ENCODE measurements around the gene ANAPC2. TPM values are rescaled to one million over a fixed set of nuclear protein-coding genes. Genes with fewer than 3 reads are reported as not detected.
A peak's percentile ranks its signal among the peaks of the same experiment; 100 is the strongest.

ANAPC2 gene
- total and polyA plus RNA-seq, 12 donors, result 23.7 to 69.6 (median 27.7) TPM

DNA sequence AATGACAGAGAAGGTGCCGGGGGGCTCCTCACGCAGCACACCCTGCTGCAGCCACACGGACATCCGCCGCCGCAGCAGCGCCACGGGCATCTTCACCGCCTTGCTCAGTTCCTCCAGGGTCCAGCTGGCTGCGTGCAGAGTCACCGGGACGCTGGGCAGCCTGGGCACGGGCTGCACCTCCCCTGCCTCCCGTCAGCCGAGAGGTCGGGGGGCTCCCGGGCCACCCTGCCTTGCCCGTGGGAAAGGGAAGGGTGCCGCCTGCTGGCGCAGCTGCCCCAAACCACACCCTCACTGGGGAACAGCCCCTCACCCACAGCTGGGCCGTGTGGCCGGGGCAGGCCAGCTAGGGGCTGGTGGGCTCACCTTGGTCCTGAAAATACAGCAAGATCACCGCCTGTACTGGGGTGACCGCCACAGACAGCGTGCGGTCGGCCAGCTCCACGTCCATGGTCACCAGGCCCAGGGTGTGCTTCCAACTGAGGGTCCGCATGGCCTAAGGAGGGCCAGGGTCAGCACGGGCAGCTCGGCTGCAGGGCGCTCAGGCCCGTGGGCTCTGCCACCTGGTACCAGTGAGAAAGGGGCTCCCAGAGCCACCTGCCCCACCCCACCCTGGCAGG is 12.9 kb downstream of the ANAPC2 start:
- Histone ChIP-seq H3K4me3 (no peak overlapping the region), H3K36me3 (peaks cover 2 to 36% (median 13%) of the 10 kb centered on the region in 9 donors), H3K9me3 (no peaks in the 10 kb centered on the region), H3K27me3 (peaks cover 0 to 46% (median 12%) of the 10 kb centered on the region in 7 donors), H3K27ac (no peak overlapping the region), H3K4me1 (peaks cover 0 to 11% (median 0%) of the 10 kb centered on the region in 9 donors)
- TF ChIP-seq, protein P1, sequence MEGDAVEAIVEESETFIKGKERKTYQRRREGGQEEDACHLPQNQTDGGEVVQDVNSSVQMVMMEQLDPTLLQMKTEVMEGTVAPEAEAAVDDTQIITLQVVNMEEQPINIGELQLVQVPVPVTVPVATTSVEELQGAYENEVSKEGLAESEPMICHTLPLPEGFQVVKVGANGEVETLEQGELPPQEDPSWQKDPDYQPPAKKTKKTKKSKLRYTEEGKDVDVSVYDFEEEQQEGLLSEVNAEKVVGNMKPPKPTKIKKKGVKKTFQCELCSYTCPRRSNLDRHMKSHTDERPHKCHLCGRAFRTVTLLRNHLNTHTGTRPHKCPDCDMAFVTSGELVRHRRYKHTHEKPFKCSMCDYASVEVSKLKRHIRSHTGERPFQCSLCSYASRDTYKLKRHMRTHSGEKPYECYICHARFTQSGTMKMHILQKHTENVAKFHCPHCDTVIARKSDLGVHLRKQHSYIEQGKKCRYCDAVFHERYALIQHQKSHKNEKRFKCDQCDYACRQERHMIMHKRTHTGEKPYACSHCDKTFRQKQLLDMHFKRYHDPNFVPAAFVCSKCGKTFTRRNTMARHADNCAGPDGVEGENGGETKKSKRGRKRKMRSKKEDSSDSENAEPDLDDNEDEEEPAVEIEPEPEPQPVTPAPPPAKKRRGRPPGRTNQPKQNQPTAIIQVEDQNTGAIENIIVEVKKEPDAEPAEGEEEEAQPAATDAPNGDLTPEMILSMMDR (IDR thresholded peaks at IDR 0.05), result peak in 5 of 9 donors; percentile 4 to 23 (median 8)
- intact Hi-C loops (cut with DNase I), result loop anchor here in 1 of 10 donors (5.0 kb wide), 1 partner anchor 33 kb away; no protein-coding TSS in a partner anchor
- WGBS, 2 donors, result 40 to 42% methylated on average over 33 of the region's 33 CpGs
- ATAC-seq (peak in 3 of 8 donors; percentile 7 to 35 (median 14)), DNase-seq (no peak)

DNA sequence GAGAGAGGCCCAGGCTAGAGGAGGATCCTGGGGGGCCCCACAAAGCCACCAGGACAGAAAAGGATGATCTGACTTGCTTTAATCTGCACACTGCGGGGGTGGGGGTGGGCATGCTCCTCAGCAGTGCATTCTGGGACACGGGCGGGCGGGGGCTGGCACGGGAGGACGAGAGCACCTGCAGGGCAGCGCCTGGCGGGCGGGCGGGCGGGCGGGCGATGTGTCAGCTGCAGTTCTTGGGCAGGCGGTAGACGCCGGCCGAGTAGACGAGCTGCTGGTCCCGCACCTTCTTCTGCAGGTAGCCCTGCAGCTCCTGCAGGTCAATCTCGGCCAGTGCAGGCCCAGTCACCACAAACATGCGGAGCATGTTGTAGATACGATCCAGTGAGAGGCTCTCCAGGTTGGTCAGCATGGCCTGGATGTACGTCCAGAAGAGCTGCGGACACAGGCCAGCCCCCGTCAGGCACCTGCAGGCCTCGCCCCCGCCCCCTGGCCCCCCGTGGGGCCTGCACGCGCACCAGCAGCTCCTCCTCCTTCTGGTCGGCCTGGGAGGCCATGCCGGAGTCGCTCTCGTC is 13.6 kb downstream of the ANAPC2 start:
- no peak for DNase-seq
- TF ChIP-seq, protein P1 (IDR thresholded peaks at IDR 0.05), result no peak
- 45 to 48% methylated on average over 26 to 34 of the region's 34 CpGs for WGBS, 2 donors
- Histone ChIP-seq H3K4me1 (peaks cover 0 to 13% (median 2%) of the 10 kb centered on the region in 9 donors), H3K27ac (no peak overlapping the region), H3K27me3 (peaks cover 0 to 52% (median 18%) of the 10 kb centered on the region in 7 donors), H3K4me3 (no peak overlapping the region), H3K36me3 (peaks cover 0 to 30% (median 7%) of the 10 kb centered on the region in 9 donors), H3K9me3 (no peaks in the 10 kb centered on the region)
- peak in 1 of 8 donors; percentile 8 for ATAC-seq
- intact Hi-C loops (cut with DNase I), result loop anchor here in 2 of 10 donors (5.0 kb wide), 2 partner anchors 33 to 38 kb away; partner anchors contain the start of gene GRIN1 (in 1 of the 2)

DNA sequence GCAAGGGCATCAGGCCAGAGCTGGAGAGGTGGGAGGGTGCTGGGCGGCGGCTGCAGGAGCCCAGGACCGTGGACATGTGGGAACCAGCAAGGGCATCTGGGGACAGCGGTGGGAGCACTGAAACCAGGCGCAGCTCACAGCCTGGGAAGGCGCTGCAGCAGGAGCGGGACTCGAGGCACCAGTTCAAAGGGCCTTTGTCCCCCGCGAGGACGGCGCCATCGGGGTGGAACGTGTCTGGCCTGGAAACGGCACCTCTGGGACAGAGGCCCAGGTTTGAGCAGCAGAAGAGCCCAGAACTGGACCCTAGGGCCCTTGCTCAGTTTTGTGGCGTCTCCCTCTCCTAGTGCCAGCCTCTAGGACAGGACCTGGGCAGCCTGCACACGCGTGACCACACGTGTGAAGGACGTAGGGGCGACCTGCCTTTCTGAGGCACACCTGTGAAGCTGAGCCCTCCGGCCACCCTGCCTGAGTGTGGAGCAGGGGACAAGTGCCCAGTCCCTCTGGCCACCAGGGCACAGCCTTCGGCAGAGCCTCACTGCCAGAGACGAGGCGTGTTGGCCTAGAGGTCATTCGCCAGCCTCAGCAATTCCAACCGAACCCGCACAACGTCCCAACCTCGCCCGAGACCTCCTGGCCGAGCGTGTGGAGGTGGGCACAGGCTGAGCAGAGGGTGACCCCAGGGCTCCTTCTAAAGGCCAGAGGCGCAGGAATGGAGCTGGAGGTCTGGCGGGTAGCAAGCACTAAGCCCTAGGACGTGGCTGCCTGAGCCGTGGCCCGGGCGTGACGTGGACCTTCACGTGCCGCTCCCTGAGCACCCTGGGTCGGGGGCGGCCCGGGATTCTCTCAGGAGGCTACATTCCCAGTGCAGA is 14.3 kb downstream of the ANAPC2 start:
- Histone ChIP-seq H3K4me3 (no peak overlapping the region), H3K27me3 (peaks cover 6 to 60% (median 26%) of the 10 kb centered on the region in 7 donors), H3K27ac (no peak overlapping the region), H3K4me1 (peaks cover 4 to 21% (median 9%) of the 10 kb centered on the region in 9 donors), H3K36me3 (peaks cover 0 to 22% (median 0%) of the 10 kb centered on the region in 9 donors), H3K9me3 (no peaks in the 10 kb centered on the region)
- DNase-seq (no peak), ATAC-seq (no peak)
- TF ChIP-seq, protein P1 (IDR thresholded peaks at IDR 0.05), result no peak
- 84 to 86% methylated on average over 45 of the region's 45 CpGs for WGBS, 2 donors
- intact Hi-C loops (cut with DNase I), result loop anchor here in 1 of 10 donors (5.0 kb wide), 1 partner anchor 37 kb away; the partner anchor contains the start of gene GRIN1

All from heart right ventricle (tissue), 16 donors.